Adrenal gland (tissue), 12 donors: ENCODE measurements around the gene ASCC1. TPM values are rescaled to one million over a fixed set of nuclear protein-coding genes. Genes with fewer than 3 reads are reported as not detected.
A peak's percentile ranks its signal among the peaks of the same experiment; 100 is the strongest.

Source experiments
- DNase-seq, 7 donors: peaks; one replicate each; pipeline ENCODE4 v3.0.0-alpha.2; 2019 to 2020
- H3K27ac ChIP-seq, 5 donors: fragments of 200-600 bp; sonication (generic) in 4 of 5; 1 replicate in 3 of 5; 2 replicates in 2 of 5; pipeline versions ENCODE4 v1.5.1 to v1.8.0; 2016 to 2020; ENCODE audit warnings: mild to moderate bottlenecking in 1 of 5
- H3K27me3 ChIP-seq: fragments of 200-600 bp; 2 replicates; pipeline ENCODE4 v1.8.0; 2021
- H3K36me3 ChIP-seq, 2 donors: fragments of 200-600 bp; replicated peaks in 1 of 2; 1 replicate in 1 of 2; 2 replicates in 1 of 2; pipeline versions ENCODE4 v1.5.1 to v1.8.0; 2018 to 2022
- H3K4me1 ChIP-seq, 2 donors: fragments of 200-600 bp; replicated peaks in 1 of 2; 1 replicate in 1 of 2; 2 replicates in 1 of 2; pipeline versions ENCODE4 v1.5.1 to v1.8.0; 2018 to 2021
- H3K4me3 ChIP-seq, 4 donors: fragments of 200-600 bp; sonication (generic) in 3 of 4; one replicate each; pipeline ENCODE4 v1.5.1; 2016 to 2018
- H3K9me3 ChIP-seq, 3 donors: fragments of 200-600 bp; sonication (generic) in 1 of 3; replicated peaks in 1 of 3; 1 replicate in 2 of 3; 2 replicates in 1 of 3; pipeline versions ENCODE4 v1.5.1 to v1.8.0; 2016 to 2021
- POLR2A ChIP-seq, 2 donors: fragments of 450-650 bp; IDR thresholded peaks; one replicate each; pipeline ENCODE4 v1.6.1; 2017; ENCODE audit warnings: antibody characterized with exemption in 2 of 2, mild to moderate bottlenecking in 2 of 2, moderate library complexity in 1 of 2
- WGBS, 4 donors: extraction: QIAGEN DNeasy Blood & Tissue Kit in 2 of 4; methylation state at CpG; one replicate each; pipeline versions ENCODE4 v1.1.5 to v1.1.7; 2013 to 2017; 5-methylcytosine and 5-hydroxymethylcytosine counted together
- intact Hi-C, 2 donors: fragments of 100-400 bp; cut with DNase I; formaldehyde crosslinking; loops; one replicate each; pipeline versions ENCODE4 v1.14.1 to v1.15.0; 2022 to 2023
- polyA plus RNA-seq, 3 donors: library from polyadenylated mRNA; stranded (reverse); fragments of 200-250 nt in 2 of 3; fragments of 350-450 nt in 1 of 3; fragmentation: Illumina TruSeq in 1 of 3; extraction: RNeasy Lipid Tissue Mini Kit (QIAGEN cat#74804) in 1 of 3; gene quantifications; one replicate each; pipeline ENCODE4 v1.2.3, GENCODE V29; 2013 to 2014
- total RNA-seq, 9 donors: library from RNA; depleted of rRNA in 4 of 9; stranded (reverse); fragments of >200 nt in 4 of 9; fragments of 120-200 nt in 1 of 9; fragmentation: NEBNext Ultra II Directional in 1 of 9; extraction: Animal tissue kit (Norgen Biotek cat#: 25700) in 1 of 9; gene quantifications; one replicate each; pipeline versions ENCODE4 v1.1.0 to v1.2.4, GENCODE V29; 2013 to 2023
- TF ChIP-seq, protein P1 (sequence below), 6 experiments: fragments of 450-650 bp in 4 of 6; fragments of 200-600 bp in 2 of 6; sonication (generic) in 1 of 6; IDR thresholded peaks; 1 replicate in 5 of 6; 2 replicates in 1 of 6; pipeline versions ENCODE4 v1.5.1 to v1.8.0; 2016 to 2021; ENCODE audit warnings: antibody characterized with exemption in 6 of 6, mild to moderate bottlenecking in 2 of 6, moderate library complexity in 1 of 6
- donor health status: healthy with polysubstance abuse.
- donor health status: Bipolar disorder and iron deficiency.
- donor health status: DM: yes; HTN: yes; CAD: no.
- donor health status: DM: no; HTN: no; CAD: no.
- donor health status: DM: no; HTN: no; CAD: no.
- donor health status: DM: yes; HTN: yes; CAD: no.

Gene ASCC1
- total and polyA plus RNA-seq, 12 donors = 9.7 to 101 (median 36.7) TPM

- H3K36me3 ChIP-seq = peaks cover 0 to 65% of the 10 kb centered on the region in 2 donors
Observed at GRCh38 chr10:72200883-72201282, 15.2 kb downstream of the ASCC1 start.

GRCh38 chr10:72194949-72195348 is 21.1 kb downstream of the ASCC1 start:
- WGBS, 4 donors = 94 to 100% (median 95%) methylated on average over 2 of the region's 2 CpGs

More at GRCh38 chr10:72200883-72201282, 15.2 kb downstream of the ASCC1 start:
- H3K4me1 ChIP-seq = no peaks in the 10 kb centered on the region
- no peaks in the 10 kb centered on the region for H3K9me3 ChIP-seq
- TF ChIP-seq, protein P1, sequence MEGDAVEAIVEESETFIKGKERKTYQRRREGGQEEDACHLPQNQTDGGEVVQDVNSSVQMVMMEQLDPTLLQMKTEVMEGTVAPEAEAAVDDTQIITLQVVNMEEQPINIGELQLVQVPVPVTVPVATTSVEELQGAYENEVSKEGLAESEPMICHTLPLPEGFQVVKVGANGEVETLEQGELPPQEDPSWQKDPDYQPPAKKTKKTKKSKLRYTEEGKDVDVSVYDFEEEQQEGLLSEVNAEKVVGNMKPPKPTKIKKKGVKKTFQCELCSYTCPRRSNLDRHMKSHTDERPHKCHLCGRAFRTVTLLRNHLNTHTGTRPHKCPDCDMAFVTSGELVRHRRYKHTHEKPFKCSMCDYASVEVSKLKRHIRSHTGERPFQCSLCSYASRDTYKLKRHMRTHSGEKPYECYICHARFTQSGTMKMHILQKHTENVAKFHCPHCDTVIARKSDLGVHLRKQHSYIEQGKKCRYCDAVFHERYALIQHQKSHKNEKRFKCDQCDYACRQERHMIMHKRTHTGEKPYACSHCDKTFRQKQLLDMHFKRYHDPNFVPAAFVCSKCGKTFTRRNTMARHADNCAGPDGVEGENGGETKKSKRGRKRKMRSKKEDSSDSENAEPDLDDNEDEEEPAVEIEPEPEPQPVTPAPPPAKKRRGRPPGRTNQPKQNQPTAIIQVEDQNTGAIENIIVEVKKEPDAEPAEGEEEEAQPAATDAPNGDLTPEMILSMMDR (IDR thresholded peaks at IDR 0.05) = no peak
- TF ChIP-seq POLR2A (IDR thresholded peaks at IDR 0.05) = no peak
- H3K27me3 ChIP-seq = no peaks in the 10 kb centered on the region
- peak in 1 of 7 donors; percentile 23 for DNase-seq
- no peak overlapping the region for H3K27ac ChIP-seq
- 95 to 100% (median 97%) methylated on average over 3 of the region's 3 CpGs for whole genome bisulfite sequencing, 4 donors
- intact Hi-C loops = no loop called here
- H3K4me3 ChIP-seq = no peak overlapping the region

GRCh38 chr10:72186982-72187330 is 29.1 kb downstream of the ASCC1 start:
- no peak for TF ChIP-seq POLR2A (IDR thresholded peaks at IDR 0.05)
- TF ChIP-seq, protein P1 (IDR thresholded peaks at IDR 0.05) = no peak
- no peak overlapping the region for H3K4me3 ChIP-seq
- peaks cover 0 to 5% of the 10 kb centered on the region in 2 donors for H3K36me3 ChIP-seq
- no peaks in the 10 kb centered on the region for H3K27me3 ChIP-seq
- WGBS, 4 donors = 72 to 85% (median 82%) methylated on average over 3 of the region's 3 CpGs
- peaks cover 0 to 16% of the 10 kb centered on the region in 2 donors for H3K4me1 ChIP-seq
- DNase-seq = no peak
- H3K9me3 ChIP-seq = peaks cover 0 to 5% (median 0%) of the 10 kb centered on the region in 3 donors
- peak overlapping the region; percentile 37 to 85 (median 67) for H3K27ac ChIP-seq
- intact Hi-C loops = no loop called here

More at GRCh38 chr10:72194949-72195348, 21.1 kb downstream of the ASCC1 start:
- H3K27ac ChIP-seq = no peak overlapping the region
- peaks cover 0 to 39% of the 10 kb centered on the region in 2 donors for H3K36me3 ChIP-seq
- H3K4me3 ChIP-seq = no peak overlapping the region
- no peaks in the 10 kb centered on the region for H3K9me3 ChIP-seq
- H3K4me1 ChIP-seq = no peaks in the 10 kb centered on the region
- no peak for TF ChIP-seq POLR2A (IDR thresholded peaks at IDR 0.05)
- TF ChIP-seq, protein P1 (IDR thresholded peaks at IDR 0.05) = no peak
- no peaks in the 10 kb centered on the region for H3K27me3 ChIP-seq
- DNase-seq = no peak
- intact Hi-C loops = no loop called here

DNA sequence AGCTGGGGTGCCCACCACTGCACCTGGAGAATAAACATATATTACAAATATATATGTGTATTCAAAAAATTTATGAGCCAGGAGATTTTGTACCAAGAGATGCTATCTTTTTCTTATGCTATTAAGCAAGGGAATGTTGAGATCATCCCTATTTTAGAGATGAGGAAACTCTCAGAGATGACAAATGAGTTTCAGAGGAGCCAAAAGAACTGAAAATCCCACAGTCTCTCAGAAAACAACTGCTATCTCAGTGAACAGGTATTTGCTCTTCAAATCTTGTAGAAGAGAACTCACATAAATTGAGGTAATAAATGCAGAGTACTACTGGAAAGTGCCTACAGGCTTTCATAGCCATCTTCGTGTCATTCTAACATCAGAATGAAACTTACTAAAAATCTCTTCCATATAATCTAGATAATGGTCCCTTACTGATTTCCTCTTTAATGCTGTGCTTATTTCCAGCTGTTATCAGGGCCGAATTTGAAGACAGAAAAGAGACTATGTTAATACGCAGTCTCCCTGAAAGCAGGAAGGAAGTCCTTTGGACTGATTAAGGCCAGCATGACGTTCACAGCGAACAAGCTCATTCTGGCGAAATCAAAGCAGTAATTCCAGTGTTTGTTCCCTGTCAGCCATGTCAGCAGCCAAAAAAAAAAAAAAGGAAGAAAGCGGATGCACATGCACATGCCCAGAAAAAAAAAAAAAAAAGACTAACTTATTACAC is 29.7 kb downstream of the ASCC1 start:
- Histone ChIP-seq H3K4me3 (no peak overlapping the region), H3K9me3 (peaks cover 0 to 5% (median 0%) of the 10 kb centered on the region in 3 donors), H3K4me1 (peaks cover 0 to 16% of the 10 kb centered on the region in 2 donors), H3K36me3 (peaks cover 0 to 6% of the 10 kb centered on the region in 2 donors), H3K27ac (peak overlapping the region; percentile 37 to 86 (median 67)), H3K27me3 (no peaks in the 10 kb centered on the region)
- DNase-seq = peak in 5 of 7 donors; percentile 17 to 73 (median 60)
- TF ChIP-seq, protein P1 (IDR thresholded peaks at IDR 0.05) = no peak
- no peak for TF ChIP-seq POLR2A (IDR thresholded peaks at IDR 0.05)
- intact Hi-C loops = no loop called here
- 57 to 64% (median 62%) methylated on average over 6 to 7 of the region's 7 CpGs for WGBS, 4 donors
